ENCODE results near the gene SCCPDH. TPM values are rescaled to one million over a fixed set of nuclear protein-coding genes. Genes with fewer than 3 reads are reported as not detected.
"Not testable (repeated sequence)": the region's sequence is repeated elsewhere in the genome, so short reads cannot be mapped to it uniquely, and the experiment has no call there.

The SCCPDH gene
- total and polyA plus RNA-seq, 2 experiments from 2014 or later, result 43.6 to 88.0 TPM

DNA sequence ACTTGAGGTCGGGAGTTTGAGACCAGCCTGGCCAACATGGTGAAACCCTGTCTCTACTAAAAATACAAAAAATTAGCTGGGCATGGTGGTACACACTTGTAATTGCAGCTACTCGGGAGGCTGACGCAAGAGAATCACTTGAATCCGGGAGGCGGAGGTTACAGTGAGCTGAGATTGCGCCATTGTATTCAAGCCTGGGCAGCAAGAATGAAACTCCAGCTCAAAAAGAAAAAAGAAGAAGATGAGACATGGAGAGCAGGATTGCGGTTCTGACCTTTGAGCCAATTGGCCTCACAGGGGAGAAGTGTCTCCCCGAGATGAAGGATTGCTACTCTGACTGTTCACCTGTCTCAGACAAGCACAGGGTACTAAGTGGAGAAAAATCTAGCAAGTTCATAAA lies 6.6 kb downstream of the SCCPDH start:
- Histone ChIP-seq H3K27me3 (no peaks in the 10 kb centered on the region), H3K27ac (no peak overlapping the region), H3K36me3 (peaks cover 67% of the 10 kb centered on the region), H3K4me1 (ENCODE audit: low read depth) (no peaks in the 10 kb centered on the region), H3K9me3 (ENCODE audit: low read depth) (no peaks in the 10 kb centered on the region), H3K4me3 (no peak overlapping the region)
- TF ChIP-seq, protein P1, sequence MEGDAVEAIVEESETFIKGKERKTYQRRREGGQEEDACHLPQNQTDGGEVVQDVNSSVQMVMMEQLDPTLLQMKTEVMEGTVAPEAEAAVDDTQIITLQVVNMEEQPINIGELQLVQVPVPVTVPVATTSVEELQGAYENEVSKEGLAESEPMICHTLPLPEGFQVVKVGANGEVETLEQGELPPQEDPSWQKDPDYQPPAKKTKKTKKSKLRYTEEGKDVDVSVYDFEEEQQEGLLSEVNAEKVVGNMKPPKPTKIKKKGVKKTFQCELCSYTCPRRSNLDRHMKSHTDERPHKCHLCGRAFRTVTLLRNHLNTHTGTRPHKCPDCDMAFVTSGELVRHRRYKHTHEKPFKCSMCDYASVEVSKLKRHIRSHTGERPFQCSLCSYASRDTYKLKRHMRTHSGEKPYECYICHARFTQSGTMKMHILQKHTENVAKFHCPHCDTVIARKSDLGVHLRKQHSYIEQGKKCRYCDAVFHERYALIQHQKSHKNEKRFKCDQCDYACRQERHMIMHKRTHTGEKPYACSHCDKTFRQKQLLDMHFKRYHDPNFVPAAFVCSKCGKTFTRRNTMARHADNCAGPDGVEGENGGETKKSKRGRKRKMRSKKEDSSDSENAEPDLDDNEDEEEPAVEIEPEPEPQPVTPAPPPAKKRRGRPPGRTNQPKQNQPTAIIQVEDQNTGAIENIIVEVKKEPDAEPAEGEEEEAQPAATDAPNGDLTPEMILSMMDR (IDR thresholded peaks at IDR 0.05; ENCODE audit: low read depth, low read length), result no peak
- DNase-seq (ENCODE audit: low read depth in 1 of 2, low spot score in 1 of 2), result no peak

DNA sequence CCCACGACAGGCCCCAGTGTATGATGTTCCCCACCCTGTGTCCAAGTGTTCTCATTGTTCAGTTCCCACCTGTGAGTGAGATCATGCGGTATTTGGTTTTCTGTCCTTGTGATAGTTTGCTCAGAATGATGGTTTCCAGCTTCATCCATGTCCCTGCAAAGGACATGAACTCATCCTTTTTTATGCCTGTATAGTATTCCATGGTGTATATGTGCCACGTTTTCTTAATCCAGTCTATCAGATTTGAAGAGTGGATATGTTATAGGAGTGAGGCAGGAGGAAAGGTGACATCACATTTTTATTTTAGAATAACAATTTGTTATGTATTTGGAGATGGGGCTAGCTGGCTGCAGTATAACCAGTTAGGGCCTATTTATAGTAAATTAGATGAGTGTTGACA lies 7.7 kb downstream of the SCCPDH start:
- H3K27ac ChIP-seq; H3K27me3 ChIP-seq; DNase-seq (ENCODE audit: low read depth in 1 of 2, low spot score in 1 of 2); H3K4me1 ChIP-seq (ENCODE audit: low read depth); H3K4me3 ChIP-seq; H3K9me3 ChIP-seq (ENCODE audit: low read depth): not testable (repeated sequence)
- peaks cover 75% of the 10 kb centered on the region for H3K36me3 ChIP-seq

DNA sequence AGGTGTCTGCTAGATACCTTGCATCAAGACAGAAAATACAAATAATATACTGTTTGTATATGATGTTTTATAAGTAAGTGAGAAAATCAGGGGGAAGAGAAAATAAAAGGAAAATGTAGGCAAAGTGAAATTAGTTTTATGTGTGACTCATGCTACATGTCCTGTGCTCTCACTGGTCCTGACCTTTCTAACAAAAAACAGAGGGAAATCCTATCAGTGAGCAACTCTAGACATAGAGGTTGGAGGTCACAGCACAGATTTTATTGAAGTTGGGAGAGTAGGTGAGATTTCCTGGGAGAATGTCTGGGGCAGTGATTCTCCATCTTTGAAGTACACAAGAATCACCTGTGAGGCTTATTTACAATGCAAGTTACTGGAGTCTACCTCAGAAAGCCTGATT lies 9.5 kb downstream of the SCCPDH start:
- H3K9me3 ChIP-seq (ENCODE audit: low read depth), result no peaks in the 10 kb centered on the region
- TF ChIP-seq, protein P1 (IDR thresholded peaks at IDR 0.05; ENCODE audit: low read depth, low read length), result no peak
- H3K4me3 ChIP-seq, result no peak overlapping the region
- H3K27me3 ChIP-seq, result no peaks in the 10 kb centered on the region
- DNase-seq (ENCODE audit: low read depth in 1 of 2, low spot score in 1 of 2), result no peak
- peaks cover 63% of the 10 kb centered on the region for H3K36me3 ChIP-seq
- H3K27ac ChIP-seq, result no peak overlapping the region
- no peaks in the 10 kb centered on the region for H3K4me1 ChIP-seq (ENCODE audit: low read depth)

DNA sequence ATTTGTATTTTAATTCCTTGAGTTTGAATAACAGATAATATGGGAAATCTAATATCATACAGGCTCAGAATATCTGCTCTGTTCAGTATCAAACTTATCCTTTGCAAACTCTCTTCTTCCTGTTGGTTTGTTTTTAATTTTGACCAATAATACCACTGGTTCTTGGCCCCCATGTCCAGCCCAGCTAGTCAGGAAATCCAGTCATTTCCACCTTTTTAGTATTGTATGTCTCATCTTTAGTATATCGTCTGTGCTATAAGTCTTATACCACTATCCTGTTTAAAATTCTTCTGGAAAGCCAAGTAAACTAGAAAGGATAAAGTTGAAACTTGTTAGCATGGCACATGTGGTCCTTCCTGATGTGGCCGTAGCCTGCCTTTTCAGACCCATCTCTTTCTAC lies 10.7 kb downstream of the SCCPDH start:
- Histone ChIP-seq H3K27ac (no peak overlapping the region), H3K4me1 (ENCODE audit: low read depth) (no peaks in the 10 kb centered on the region), H3K27me3 (no peaks in the 10 kb centered on the region), H3K4me3 (no peak overlapping the region), H3K36me3 (peaks cover 59% of the 10 kb centered on the region), H3K9me3 (ENCODE audit: low read depth) (no peaks in the 10 kb centered on the region)
- TF ChIP-seq, protein P1 (IDR thresholded peaks at IDR 0.05; ENCODE audit: low read depth, low read length), result no peak
- no peak for DNase-seq (ENCODE audit: low read depth in 1 of 2, low spot score in 1 of 2)

DNA sequence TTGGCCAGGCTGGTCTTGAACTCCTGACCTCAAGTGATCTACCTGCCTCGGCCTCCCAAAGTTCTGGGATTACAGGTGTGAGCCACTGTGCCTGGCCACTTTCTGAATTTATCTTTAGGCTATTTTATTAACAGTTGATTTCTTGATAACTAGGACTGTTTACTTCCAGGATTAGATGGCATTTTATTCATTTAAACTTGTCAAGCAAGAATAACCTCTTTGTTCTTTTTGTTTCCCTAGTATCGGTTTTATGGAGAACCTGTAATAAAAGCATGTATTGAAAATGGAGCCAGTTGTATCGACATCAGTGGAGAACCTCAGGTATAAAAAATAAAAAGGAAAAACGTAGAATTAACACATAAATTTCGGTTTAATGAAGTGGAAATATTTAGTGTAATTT lies 11.5 kb downstream of the SCCPDH start:
- H3K36me3 ChIP-seq, result peaks cover 63% of the 10 kb centered on the region

DNA sequence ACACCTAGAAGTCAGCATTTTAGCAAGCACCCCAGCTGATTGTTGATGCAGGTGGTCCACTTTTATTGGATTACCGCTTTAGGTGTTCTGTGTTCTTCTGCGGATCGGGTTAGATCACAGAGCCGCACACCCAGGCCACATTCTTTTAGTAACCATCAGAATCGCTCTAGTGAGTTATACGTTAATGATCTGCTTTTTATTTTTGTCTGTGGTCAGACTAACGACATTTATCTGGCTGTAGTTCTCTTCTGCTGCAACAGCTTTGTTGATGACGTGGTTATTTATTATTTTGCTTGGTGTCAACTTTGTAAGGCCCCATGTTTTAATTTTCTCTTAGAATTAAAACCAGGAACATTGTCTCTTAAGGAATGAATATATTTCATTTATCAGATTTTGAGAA lies 18.2 kb downstream of the SCCPDH start:
- Histone ChIP-seq H3K36me3 (peaks cover 27% of the 10 kb centered on the region), H3K27ac (no peak overlapping the region), H3K4me1 (ENCODE audit: low read depth) (no peaks in the 10 kb centered on the region), H3K27me3 (no peaks in the 10 kb centered on the region), H3K4me3 (no peak overlapping the region), H3K9me3 (ENCODE audit: low read depth) (no peaks in the 10 kb centered on the region)
- TF ChIP-seq, protein P1 (IDR thresholded peaks at IDR 0.05; ENCODE audit: low read depth, low read length), result no peak
- no peak for DNase-seq (ENCODE audit: low read depth in 1 of 2, low spot score in 1 of 2)

More for the DNA sequence above, 11.5 kb downstream of the SCCPDH start:
- Histone ChIP-seq H3K4me1 (ENCODE audit: low read depth) (no peaks in the 10 kb centered on the region), H3K27me3 (no peaks in the 10 kb centered on the region), H3K4me3 (no peak overlapping the region), H3K27ac (no peak overlapping the region), H3K9me3 (ENCODE audit: low read depth) (no peaks in the 10 kb centered on the region)
- no peak for DNase-seq (ENCODE audit: low read depth in 1 of 2, low spot score in 1 of 2)
- TF ChIP-seq, protein P1 (IDR thresholded peaks at IDR 0.05; ENCODE audit: low read depth, low read length), result no peak

DNA sequence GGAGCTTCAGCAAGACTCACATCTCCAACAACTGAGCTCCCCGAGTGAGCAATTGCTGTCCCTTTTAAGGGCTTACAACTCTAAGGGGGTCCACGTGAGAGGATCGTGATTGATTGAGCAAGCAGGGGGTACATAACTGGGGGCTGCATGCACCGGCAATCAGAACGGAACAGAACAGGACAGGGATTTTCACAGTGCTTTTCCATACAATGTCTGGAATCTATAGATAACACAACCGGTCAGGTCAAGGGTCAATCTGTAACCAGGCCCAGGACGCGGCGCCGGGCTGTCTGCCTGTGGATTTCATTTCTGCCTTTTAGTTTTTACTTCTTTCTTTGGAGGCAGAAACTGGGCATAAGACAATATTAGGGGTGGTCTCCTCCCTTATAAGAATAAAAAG lies 21.9 kb downstream of the SCCPDH start:
- not testable (repeated sequence) for H3K9me3 ChIP-seq (ENCODE audit: low read depth); H3K4me3 ChIP-seq; H3K27me3 ChIP-seq; DNase-seq (ENCODE audit: low read depth in 1 of 2, low spot score in 1 of 2); H3K27ac ChIP-seq; H3K4me1 ChIP-seq (ENCODE audit: low read depth)
- peaks cover 13% of the 10 kb centered on the region for H3K36me3 ChIP-seq
